ENCODE results near the gene CCDC40. TPM values are rescaled to one million over a fixed set of nuclear protein-coding genes. Genes with fewer than 3 reads are reported as not detected.

CCDC40 gene
- total RNA-seq, 1 experiment from 2014 or later = 16.3 TPM

DNA sequence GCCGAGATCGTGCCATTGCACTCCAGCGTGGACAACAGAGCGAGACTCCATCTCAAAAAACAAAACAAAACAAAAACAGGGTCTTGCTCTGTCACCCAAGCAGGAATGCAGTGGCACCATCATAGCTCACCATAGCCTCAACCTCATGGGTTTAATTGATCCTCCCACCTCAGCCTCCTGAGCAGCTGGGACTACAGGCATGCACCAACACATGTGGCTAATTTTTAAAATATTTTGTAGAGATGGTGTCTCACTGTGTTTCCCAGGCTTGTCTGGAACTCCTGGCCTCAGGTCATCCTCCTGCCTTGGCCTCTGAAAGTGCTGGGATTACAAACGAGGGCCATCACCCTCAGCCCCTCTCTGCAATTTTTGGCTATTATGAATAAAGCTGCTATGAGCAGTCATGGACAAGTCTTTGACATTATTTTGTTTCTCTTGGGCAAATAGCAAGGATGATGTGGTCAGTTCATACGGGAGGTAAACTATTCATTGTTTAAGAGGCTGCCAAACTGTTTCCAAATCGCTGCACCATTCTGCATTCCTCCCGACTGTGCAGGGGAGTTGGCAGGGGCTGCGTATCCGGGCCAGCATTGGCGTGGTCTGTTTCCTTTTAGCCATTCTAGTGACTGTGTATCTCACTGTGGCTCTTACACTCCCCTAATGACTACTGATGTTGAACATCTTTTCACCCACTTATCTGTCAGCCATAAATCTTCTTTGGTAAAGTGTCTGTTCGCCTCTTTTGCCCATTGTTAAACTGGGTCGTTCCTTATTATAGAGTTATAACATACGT, 89.4 kb downstream of the CCDC40 start:
- no peak overlapping the region for H3K27ac Mint-ChIP-seq
- TF ChIP-seq, protein P1, sequence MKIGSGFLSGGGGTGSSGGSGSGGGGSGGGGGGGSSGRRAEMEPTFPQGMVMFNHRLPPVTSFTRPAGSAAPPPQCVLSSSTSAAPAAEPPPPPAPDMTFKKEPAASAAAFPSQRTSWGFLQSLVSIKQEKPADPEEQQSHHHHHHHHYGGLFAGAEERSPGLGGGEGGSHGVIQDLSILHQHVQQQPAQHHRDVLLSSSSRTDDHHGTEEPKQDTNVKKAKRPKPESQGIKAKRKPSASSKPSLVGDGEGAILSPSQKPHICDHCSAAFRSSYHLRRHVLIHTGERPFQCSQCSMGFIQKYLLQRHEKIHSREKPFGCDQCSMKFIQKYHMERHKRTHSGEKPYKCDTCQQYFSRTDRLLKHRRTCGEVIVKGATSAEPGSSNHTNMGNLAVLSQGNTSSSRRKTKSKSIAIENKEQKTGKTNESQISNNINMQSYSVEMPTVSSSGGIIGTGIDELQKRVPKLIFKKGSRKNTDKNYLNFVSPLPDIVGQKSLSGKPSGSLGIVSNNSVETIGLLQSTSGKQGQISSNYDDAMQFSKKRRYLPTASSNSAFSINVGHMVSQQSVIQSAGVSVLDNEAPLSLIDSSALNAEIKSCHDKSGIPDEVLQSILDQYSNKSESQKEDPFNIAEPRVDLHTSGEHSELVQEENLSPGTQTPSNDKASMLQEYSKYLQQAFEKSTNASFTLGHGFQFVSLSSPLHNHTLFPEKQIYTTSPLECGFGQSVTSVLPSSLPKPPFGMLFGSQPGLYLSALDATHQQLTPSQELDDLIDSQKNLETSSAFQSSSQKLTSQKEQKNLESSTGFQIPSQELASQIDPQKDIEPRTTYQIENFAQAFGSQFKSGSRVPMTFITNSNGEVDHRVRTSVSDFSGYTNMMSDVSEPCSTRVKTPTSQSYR (CRISPR knock-in tag; IDR thresholded peaks at IDR 0.05) = no peak
- no peak for TF ChIP-seq NFE2L1 (CRISPR knock-in tag; IDR thresholded peaks at IDR 0.05)
- no peak for TF ChIP-seq ELF4 (CRISPR knock-in tag; IDR thresholded peaks at IDR 0.05; ENCODE audit: low read depth)
- TF ChIP-seq, protein P2, sequence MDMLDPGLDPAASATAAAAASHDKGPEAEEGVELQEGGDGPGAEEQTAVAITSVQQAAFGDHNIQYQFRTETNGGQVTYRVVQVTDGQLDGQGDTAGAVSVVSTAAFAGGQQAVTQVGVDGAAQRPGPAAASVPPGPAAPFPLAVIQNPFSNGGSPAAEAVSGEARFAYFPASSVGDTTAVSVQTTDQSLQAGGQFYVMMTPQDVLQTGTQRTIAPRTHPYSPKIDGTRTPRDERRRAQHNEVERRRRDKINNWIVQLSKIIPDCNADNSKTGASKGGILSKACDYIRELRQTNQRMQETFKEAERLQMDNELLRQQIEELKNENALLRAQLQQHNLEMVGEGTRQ (CRISPR knock-in tag; IDR thresholded peaks at IDR 0.05) = no peak
- no peak for TF ChIP-seq RORB (CRISPR knock-in tag; IDR thresholded peaks at IDR 0.05)
- no peak for TF ChIP-seq CREB1 (CRISPR knock-in tag; IDR thresholded peaks at IDR 0.05)
- TF ChIP-seq EMX1 (CRISPR knock-in tag; IDR thresholded peaks at IDR 0.05) = no peak
- TF ChIP-seq ZNF317 (CRISPR knock-in tag; IDR thresholded peaks at IDR 0.05; ENCODE audit: borderline replicate concordance, low read depth) = no peak
- TF ChIP-seq, protein P3, sequence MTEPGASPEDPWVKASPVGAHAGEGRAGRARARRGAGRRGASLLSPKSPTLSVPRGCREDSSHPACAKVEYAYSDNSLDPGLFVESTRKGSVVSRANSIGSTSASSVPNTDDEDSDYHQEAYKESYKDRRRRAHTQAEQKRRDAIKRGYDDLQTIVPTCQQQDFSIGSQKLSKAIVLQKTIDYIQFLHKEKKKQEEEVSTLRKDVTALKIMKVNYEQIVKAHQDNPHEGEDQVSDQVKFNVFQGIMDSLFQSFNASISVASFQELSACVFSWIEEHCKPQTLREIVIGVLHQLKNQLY (CRISPR knock-in tag; IDR thresholded peaks at IDR 0.05) = no peak
- TF ChIP-seq ZNF396 (CRISPR knock-in tag; IDR thresholded peaks at IDR 0.05; ENCODE audit: borderline replicate concordance) = no peak
- TF ChIP-seq, protein P4, sequence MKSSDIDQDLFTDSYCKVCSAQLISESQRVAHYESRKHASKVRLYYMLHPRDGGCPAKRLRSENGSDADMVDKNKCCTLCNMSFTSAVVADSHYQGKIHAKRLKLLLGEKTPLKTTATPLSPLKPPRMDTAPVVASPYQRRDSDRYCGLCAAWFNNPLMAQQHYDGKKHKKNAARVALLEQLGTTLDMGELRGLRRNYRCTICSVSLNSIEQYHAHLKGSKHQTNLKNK (CRISPR knock-in tag; IDR thresholded peaks at IDR 0.05) = no peak
- TF ChIP-seq CREM (CRISPR knock-in tag; IDR thresholded peaks at IDR 0.05) = no peak
- no peak for TF ChIP-seq SMAD3 (CRISPR knock-in tag; IDR thresholded peaks at IDR 0.05; ENCODE audit: borderline replicate concordance)
- TF ChIP-seq FOXK1 (CRISPR knock-in tag; IDR thresholded peaks at IDR 0.05) = no peak
- no peak for TF ChIP-seq TP53 (CRISPR knock-in tag; IDR thresholded peaks at IDR 0.05)
- TF ChIP-seq SOX15 (CRISPR knock-in tag; IDR thresholded peaks at IDR 0.05) = no peak
- H3K27me3 Mint-ChIP-seq (ENCODE audit: low read depth) = no peaks in the 10 kb centered on the region
- no peaks in the 10 kb centered on the region for H3K36me3 Mint-ChIP-seq
- POLR2A ChIA-PET = no interaction called here
- H3K4me3 Mint-ChIP-seq = no peak overlapping the region
- DNase-seq (ENCODE audit: low spot score) = no peak
- peaks cover 23% of the 10 kb centered on the region for H3K4me1 Mint-ChIP-seq
- ATAC-seq = no peak
- H3K9me3 Mint-ChIP-seq = no peaks in the 10 kb centered on the region
- CTCF ChIA-PET = interaction anchor here (0.6 to 5.4 kb wide), 5 partner anchors 25 to 120 kb away, joined by 3 to 107 read pairs (median 8); partner anchors contain the start of gene GAA

DNA sequence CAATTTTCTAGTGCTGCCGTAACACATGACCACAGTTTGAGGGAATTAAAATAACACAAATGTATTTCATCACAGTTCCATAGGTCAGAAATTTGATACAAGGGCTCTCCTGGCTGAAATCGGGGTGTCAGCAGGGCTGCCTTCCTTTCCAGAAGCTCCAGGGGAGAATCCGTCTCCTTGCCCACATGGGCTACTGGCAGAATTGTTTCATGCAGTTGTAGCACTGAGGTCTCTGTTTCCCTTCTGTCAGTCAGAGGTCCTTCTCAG, 89.9 kb downstream of the CCDC40 start:
- Mint-ChIP-seq H3K27ac (no peak overlapping the region), H3K9me3 (no peaks in the 10 kb centered on the region), H3K4me1 (peaks cover 23% of the 10 kb centered on the region), H3K36me3 (no peaks in the 10 kb centered on the region), H3K27me3 (ENCODE audit: low read depth) (no peaks in the 10 kb centered on the region), H3K4me3 (no peak overlapping the region)
- ChIA-PET CTCF (interaction anchor here (0.6 to 3.6 kb wide), 2 partner anchors 25 to 120 kb away, joined by 3 to 28 read pairs; partner anchors contain the start of gene GAA), POLR2A (no interaction called here)
- ATAC-seq (no peak), DNase-seq (ENCODE audit: low spot score) (no peak)
- TF ChIP-seq NR3C1 (CRISPR knock-in tag; conservative IDR thresholded peaks at IDR 0.05; ENCODE audit: low read depth) = no peak
- TF ChIP-seq, protein P5, sequence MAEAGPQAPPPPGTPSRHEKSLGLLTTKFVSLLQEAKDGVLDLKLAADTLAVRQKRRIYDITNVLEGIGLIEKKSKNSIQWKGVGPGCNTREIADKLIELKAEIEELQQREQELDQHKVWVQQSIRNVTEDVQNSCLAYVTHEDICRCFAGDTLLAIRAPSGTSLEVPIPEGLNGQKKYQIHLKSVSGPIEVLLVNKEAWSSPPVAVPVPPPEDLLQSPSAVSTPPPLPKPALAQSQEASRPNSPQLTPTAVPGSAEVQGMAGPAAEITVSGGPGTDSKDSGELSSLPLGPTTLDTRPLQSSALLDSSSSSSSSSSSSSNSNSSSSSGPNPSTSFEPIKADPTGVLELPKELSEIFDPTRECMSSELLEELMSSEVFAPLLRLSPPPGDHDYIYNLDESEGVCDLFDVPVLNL (CRISPR knock-in tag; IDR thresholded peaks at IDR 0.05; ENCODE audit: borderline replicate concordance, low read depth) = no peak
- no peak for TF ChIP-seq ZNF423 (CRISPR knock-in tag; IDR thresholded peaks at IDR 0.05)
- TF ChIP-seq, protein P6, sequence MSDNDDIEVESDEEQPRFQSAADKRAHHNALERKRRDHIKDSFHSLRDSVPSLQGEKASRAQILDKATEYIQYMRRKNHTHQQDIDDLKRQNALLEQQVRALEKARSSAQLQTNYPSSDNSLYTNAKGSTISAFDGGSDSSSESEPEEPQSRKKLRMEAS (CRISPR knock-in tag; IDR thresholded peaks at IDR 0.05) = no peak
- no peak for TF ChIP-seq ZNF121 (CRISPR knock-in tag; IDR thresholded peaks at IDR 0.05)
- TF ChIP-seq ETV6 (CRISPR knock-in tag; IDR thresholded peaks at IDR 0.05) = no peak
- no peak for TF ChIP-seq ZNF232 (CRISPR knock-in tag; IDR thresholded peaks at IDR 0.05)
- TF ChIP-seq JAZF1 (CRISPR knock-in tag; IDR thresholded peaks at IDR 0.05) = no peak
- no peak for TF ChIP-seq EMX1 (CRISPR knock-in tag; IDR thresholded peaks at IDR 0.05)
- no peak for TF ChIP-seq IRF2 (CRISPR knock-in tag; IDR thresholded peaks at IDR 0.05; ENCODE audit: borderline replicate concordance, low read depth)
- TF ChIP-seq, protein P7, sequence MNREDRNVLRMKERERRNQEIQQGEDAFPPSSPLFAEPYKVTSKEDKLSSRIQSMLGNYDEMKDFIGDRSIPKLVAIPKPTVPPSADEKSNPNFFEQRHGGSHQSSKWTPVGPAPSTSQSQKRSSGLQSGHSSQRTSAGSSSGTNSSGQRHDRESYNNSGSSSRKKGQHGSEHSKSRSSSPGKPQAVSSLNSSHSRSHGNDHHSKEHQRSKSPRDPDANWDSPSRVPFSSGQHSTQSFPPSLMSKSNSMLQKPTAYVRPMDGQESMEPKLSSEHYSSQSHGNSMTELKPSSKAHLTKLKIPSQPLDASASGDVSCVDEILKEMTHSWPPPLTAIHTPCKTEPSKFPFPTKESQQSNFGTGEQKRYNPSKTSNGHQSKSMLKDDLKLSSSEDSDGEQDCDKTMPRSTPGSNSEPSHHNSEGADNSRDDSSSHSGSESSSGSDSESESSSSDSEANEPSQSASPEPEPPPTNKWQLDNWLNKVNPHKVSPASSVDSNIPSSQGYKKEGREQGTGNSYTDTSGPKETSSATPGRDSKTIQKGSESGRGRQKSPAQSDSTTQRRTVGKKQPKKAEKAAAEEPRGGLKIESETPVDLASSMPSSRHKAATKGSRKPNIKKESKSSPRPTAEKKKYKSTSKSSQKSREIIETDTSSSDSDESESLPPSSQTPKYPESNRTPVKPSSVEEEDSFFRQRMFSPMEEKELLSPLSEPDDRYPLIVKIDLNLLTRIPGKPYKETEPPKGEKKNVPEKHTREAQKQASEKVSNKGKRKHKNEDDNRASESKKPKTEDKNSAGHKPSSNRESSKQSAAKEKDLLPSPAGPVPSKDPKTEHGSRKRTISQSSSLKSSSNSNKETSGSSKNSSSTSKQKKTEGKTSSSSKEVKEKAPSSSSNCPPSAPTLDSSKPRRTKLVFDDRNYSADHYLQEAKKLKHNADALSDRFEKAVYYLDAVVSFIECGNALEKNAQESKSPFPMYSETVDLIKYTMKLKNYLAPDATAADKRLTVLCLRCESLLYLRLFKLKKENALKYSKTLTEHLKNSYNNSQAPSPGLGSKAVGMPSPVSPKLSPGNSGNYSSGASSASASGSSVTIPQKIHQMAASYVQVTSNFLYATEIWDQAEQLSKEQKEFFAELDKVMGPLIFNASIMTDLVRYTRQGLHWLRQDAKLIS (CRISPR knock-in tag; IDR thresholded peaks at IDR 0.05; ENCODE audit: borderline replicate concordance) = no peak
- TF ChIP-seq FOXP1 (CRISPR knock-in tag; IDR thresholded peaks at IDR 0.05; ENCODE audit: borderline replicate concordance) = no peak

All from WTC11 (cell line).